ENCODE measurements around the gene NFKB2. TPM values are rescaled to one million over a fixed set of nuclear protein-coding genes. Genes with fewer than 3 reads are reported as not detected.

The NFKB2 gene
- total and polyA plus RNA-seq, 2 of the 8 experiments (the other 6 are each of a cell fraction or from before 2014, with no cell fraction given): 20.4 to 31.4 TPM

GRCh38 chr10:102408728-102409603, 13.5 kb downstream of the NFKB2 start (continued):
- TF ChIP-seq CHD7 (IDR thresholded peaks at IDR 0.05; ENCODE audit: insufficient replicate concordance, low read length) (no peak), USF2 (IDR thresholded peaks at IDR 0.05; ENCODE audit: low read length) (no peak), GTF2F1 (IDR thresholded peaks at IDR 0.05; ENCODE audit: borderline replicate concordance, low read depth, low read length) (no peak), HDAC2 (IDR thresholded peaks at IDR 0.05; ENCODE audit: borderline replicate concordance in 1 of 2, low read depth in 2 of 2, low read length in 2 of 2) (no peak), CTBP2 (IDR thresholded peaks at IDR 0.05; ENCODE audit: borderline replicate concordance, insufficient read depth, insufficient read length, low read length) (no peak)
